Activated CD8-positive, alpha-beta T cell treated with anti-CD3 and anti-CD28 coated beads, Interleukin-2, amount 10 ng/mL, durations not matched to agents 7 days and 5 days (primary cell): Measurements from ENCODE around the gene BACE1-AS. TPM values are rescaled to one million over a fixed set of nuclear protein-coding genes. Genes with fewer than 3 reads are reported as not detected.
A peak's percentile ranks its signal among the peaks of the same experiment; 100 is the strongest.
"Not testable (repeated sequence)": the region's sequence is repeated elsewhere in the genome, so short reads cannot be mapped to it uniquely, and the experiment has no call there.

Experiments used
- ATAC-seq: fragments of 150-1000 bp; cut with Tn5 transposase; one replicate; pipeline ENCODE4 v1.10.0; 2021; ENCODE audit warnings: moderate library complexity
- CTCF ChIA-PET: fragments of 350-600 bp; sonication (Branson Sonifier 250); formaldehyde crosslinking; loops from one replicate; lab custom pipeline; 2021; ENCODE audit warnings: antibody characterized with exemption; lab: Charles Lee
- POLR2A ChIA-PET: fragments of 350-600 bp; sonication (Branson Sonifier 250); formaldehyde crosslinking; loops from one replicate; lab custom pipeline; 2021; ENCODE audit warnings: antibody characterized with exemption; lab: Charles Lee
- DNase-seq: peaks from one replicate; pipeline ENCODE4 v3.0.0-alpha.2; 2020
- H3K27ac Mint-ChIP-seq: one replicate; pipeline ENCODE4 v1.8.0; 2021; ENCODE audit warnings: mild to moderate bottlenecking, mixed read lengths
- H3K27me3 Mint-ChIP-seq: one replicate; pipeline ENCODE4 v1.8.0; 2021; ENCODE audit warnings: low read depth, mixed read lengths
- H3K36me3 Mint-ChIP-seq: one replicate; pipeline ENCODE4 v1.8.0; 2021; ENCODE audit warnings: low read depth, mixed read lengths
- H3K4me1 Mint-ChIP-seq: one replicate; pipeline ENCODE4 v1.8.0; 2021; ENCODE audit warnings: low read depth, mixed read lengths
- H3K4me3 Mint-ChIP-seq: one replicate; pipeline ENCODE4 v1.8.0; 2021; ENCODE audit warnings: mild to moderate bottlenecking, mixed read lengths
- H3K9me3 Mint-ChIP-seq: one replicate; pipeline ENCODE4 v1.8.0; 2022; ENCODE audit warnings: mixed read lengths; ENCODE audit not compliant: insufficient read depth
- total RNA-seq, 2 experiments: library from RNA; stranded (reverse); gene quantifications; one replicate each; pipeline ENCODE4 v1.2.3, GENCODE V29; 2021

Gene BACE1-AS
- total RNA-seq, 2 experiments from 2014 or later: 3.8 to 4.3 TPM

- POLR2A ChIA-PET: interaction anchor here (0.6 kb wide), 1 partner anchor 117 kb away, joined by 3 read pairs; no protein-coding TSS in a partner anchor
- DNase-seq, H3K27me3 Mint-ChIP-seq, H3K27ac Mint-ChIP-seq, ATAC-seq, H3K9me3 Mint-ChIP-seq, H3K4me1 Mint-ChIP-seq, CTCF ChIA-PET, H3K4me3 Mint-ChIP-seq: not testable (repeated sequence)
- H3K36me3 Mint-ChIP-seq: peaks cover 13% of the 10 kb centered on the region
Observed at GRCh38 chr11:117272175-117272574, 19.0 kb upstream of the BACE1-AS start.

GRCh38 chr11:117273550-117274289, 17.4 kb upstream of the BACE1-AS start:
- no peak for ATAC-seq
- no peak overlapping the region for H3K27ac Mint-ChIP-seq
- CTCF ChIA-PET: interaction anchor here (0.9 kb wide), 1 partner anchor 152 kb away, joined by 3 read pairs; no protein-coding TSS in a partner anchor
- no peak overlapping the region for H3K4me3 Mint-ChIP-seq
- no peaks in the 10 kb centered on the region for H3K9me3 Mint-ChIP-seq
- peaks cover 2% of the 10 kb centered on the region for H3K4me1 Mint-ChIP-seq
- POLR2A ChIA-PET: no interaction called here
- DNase-seq: no peak
- peaks cover 13% of the 10 kb centered on the region for H3K36me3 Mint-ChIP-seq
- no peaks in the 10 kb centered on the region for H3K27me3 Mint-ChIP-seq

- Mint-ChIP-seq H3K36me3 (peaks cover 38% of the 10 kb centered on the region), H3K4me3 (no peak overlapping the region), H3K9me3 (no peaks in the 10 kb centered on the region), H3K4me1 (peaks cover 13% of the 10 kb centered on the region), H3K27me3 (no peaks in the 10 kb centered on the region), H3K27ac (no peak overlapping the region)
- CTCF ChIA-PET: no interaction called here
- no peak for DNase-seq
- POLR2A ChIA-PET: no interaction called here
- no peak for ATAC-seq
Observed at GRCh38 chr11:117278347-117278746, 12.8 kb upstream of the BACE1-AS start.

- peak; percentile 53 for ATAC-seq
Observed at GRCh38 chr11:117279711-117280376, 11.3 kb upstream of the BACE1-AS start.

GRCh38 chr11:117281159-117281558, 10.0 kb upstream of the BACE1-AS start:
- POLR2A ChIA-PET: no interaction called here
- Mint-ChIP-seq H3K9me3 (no peaks in the 10 kb centered on the region), H3K4me3 (no peak overlapping the region), H3K36me3 (peaks cover 37% of the 10 kb centered on the region), H3K27ac (no peak overlapping the region), H3K27me3 (no peaks in the 10 kb centered on the region), H3K4me1 (peaks cover 11% of the 10 kb centered on the region)
- no peak for ATAC-seq
- CTCF ChIA-PET: no interaction called here
- DNase-seq: no peak

More at GRCh38 chr11:117279711-117280376, 11.3 kb upstream of the BACE1-AS start:
- no peaks in the 10 kb centered on the region for H3K9me3 Mint-ChIP-seq
- peaks cover 13% of the 10 kb centered on the region for H3K4me1 Mint-ChIP-seq
- CTCF ChIA-PET: interaction anchor here (0.9 kb wide), 1 partner anchor 53 kb away, joined by 3 read pairs; no protein-coding TSS in a partner anchor
- H3K27ac Mint-ChIP-seq: peak overlapping the region; percentile 83
- H3K36me3 Mint-ChIP-seq: peaks cover 44% of the 10 kb centered on the region
- POLR2A ChIA-PET: no interaction called here
- DNase-seq: no peak
- H3K4me3 Mint-ChIP-seq: no peak overlapping the region
- H3K27me3 Mint-ChIP-seq: no peaks in the 10 kb centered on the region

GRCh38 chr11:117281869-117282268, 9.3 kb upstream of the BACE1-AS start:
- H3K4me3 Mint-ChIP-seq: no peak overlapping the region
- peaks cover 37% of the 10 kb centered on the region for H3K36me3 Mint-ChIP-seq
- H3K9me3 Mint-ChIP-seq: no peaks in the 10 kb centered on the region
- ChIA-PET POLR2A (no interaction called here), CTCF (no interaction called here)
- no peak overlapping the region for H3K27ac Mint-ChIP-seq
- ATAC-seq: no peak
- no peaks in the 10 kb centered on the region for H3K27me3 Mint-ChIP-seq
- H3K4me1 Mint-ChIP-seq: peaks cover 11% of the 10 kb centered on the region
- DNase-seq: no peak

- ChIA-PET POLR2A (interaction anchor here (0.7 to 0.8 kb wide), 2 partner anchors 50 to 66 kb away, joined by 3 to 4 read pairs; partner anchors contain the start of gene RNF214), CTCF (no interaction called here)
- Mint-ChIP-seq H3K4me3 (no peak overlapping the region), H3K27me3 (no peaks in the 10 kb centered on the region), H3K27ac (no peak overlapping the region), H3K9me3 (no peaks in the 10 kb centered on the region), H3K4me1 (peaks cover 11% of the 10 kb centered on the region), H3K36me3 (peaks cover 37% of the 10 kb centered on the region)
- no peak for ATAC-seq
- no peak for DNase-seq
Observed at GRCh38 chr11:117282956-117283355, 8.2 kb upstream of the BACE1-AS start.

- POLR2A ChIA-PET: interaction anchor here (0.7 kb wide), 1 partner anchor 908 kb away, joined by 3 read pairs; no protein-coding TSS in a partner anchor
- no peaks in the 10 kb centered on the region for H3K9me3 Mint-ChIP-seq
- peaks cover 37% of the 10 kb centered on the region for H3K36me3 Mint-ChIP-seq
- no peaks in the 10 kb centered on the region for H3K27me3 Mint-ChIP-seq
- CTCF ChIA-PET: no interaction called here
- no peak for DNase-seq
- no peak overlapping the region for H3K4me3 Mint-ChIP-seq
- no peak overlapping the region for H3K27ac Mint-ChIP-seq
- ATAC-seq: no peak
- peaks cover 10% of the 10 kb centered on the region for H3K4me1 Mint-ChIP-seq
Observed at GRCh38 chr11:117284053-117284452, 7.1 kb upstream of the BACE1-AS start.

GRCh38 chr11:117286588-117286987, 4.6 kb upstream of the BACE1-AS start:
- H3K36me3 Mint-ChIP-seq: peaks cover 27% of the 10 kb centered on the region
- ChIA-PET CTCF (interaction anchor here (1.5 to 1.6 kb wide), 2 partner anchors 60 to 335 kb away, joined by 4 to 5 read pairs; no protein-coding TSS in a partner anchor), POLR2A (no interaction called here)
- DNase-seq: no peak
- H3K27ac Mint-ChIP-seq: no peak overlapping the region
- no peak for ATAC-seq
- H3K4me3 Mint-ChIP-seq: no peak overlapping the region
- H3K4me1 Mint-ChIP-seq: no peaks in the 10 kb centered on the region
- H3K9me3 Mint-ChIP-seq: no peaks in the 10 kb centered on the region
- no peaks in the 10 kb centered on the region for H3K27me3 Mint-ChIP-seq

GRCh38 chr11:117287668-117288067, 3.5 kb upstream of the BACE1-AS start:
- Mint-ChIP-seq H3K9me3 (no peaks in the 10 kb centered on the region), H3K36me3 (peaks cover 16% of the 10 kb centered on the region), H3K27me3 (no peaks in the 10 kb centered on the region), H3K4me3 (no peak overlapping the region), H3K27ac (no peak overlapping the region), H3K4me1 (no peaks in the 10 kb centered on the region)
- POLR2A ChIA-PET: no interaction called here
- ATAC-seq (no peak), DNase-seq (no peak)
- CTCF ChIA-PET: no interaction called here

- H3K27me3 Mint-ChIP-seq: no peaks in the 10 kb centered on the region
- no peak overlapping the region for H3K4me3 Mint-ChIP-seq
- CTCF ChIA-PET: no interaction called here
- H3K4me1 Mint-ChIP-seq: no peaks in the 10 kb centered on the region
- POLR2A ChIA-PET: no interaction called here
- no peaks in the 10 kb centered on the region for H3K9me3 Mint-ChIP-seq
- H3K27ac Mint-ChIP-seq: no peak overlapping the region
- H3K36me3 Mint-ChIP-seq: peaks cover 3% of the 10 kb centered on the region
- ATAC-seq (no peak), DNase-seq (no peak)
Observed at GRCh38 chr11:117289795-117290194, 1.4 kb upstream of the BACE1-AS start.

GRCh38 chr11:117292616-117293015, 1.5 kb downstream of the BACE1-AS start:
- Mint-ChIP-seq H3K36me3 (no peaks in the 10 kb centered on the region), H3K4me3 (no peak overlapping the region), H3K9me3 (no peaks in the 10 kb centered on the region), H3K27me3 (no peaks in the 10 kb centered on the region), H3K4me1 (no peaks in the 10 kb centered on the region), H3K27ac (no peak overlapping the region)
- ChIA-PET POLR2A (no interaction called here), CTCF (no interaction called here)
- no peak for DNase-seq
- no peak for ATAC-seq
